Hepatocyte (in vitro differentiated cells): ENCODE results near the gene TMPRSS11A. TPM values are rescaled to one million over a fixed set of nuclear protein-coding genes. Genes with fewer than 3 reads are reported as not detected.

Experiments
- DNase-seq: peaks from one replicate; pipeline ENCODE4 v3.0.0-alpha.2; 2016; ENCODE audit warnings: low spot score
- H2AFZ ChIP-seq: fragments of 200-600 bp; sonication (generic); 2 replicates; pipeline ENCODE4 v1.6.0; 2016; ENCODE audit warnings: antibody characterized with exemption, mild to moderate bottlenecking
- H3K27ac ChIP-seq: fragments of 200-600 bp; sonication (generic); 2 replicates; pipeline ENCODE4 v1.5.1; 2016; ENCODE audit warnings: mild to moderate bottlenecking
- H3K27me3 ChIP-seq: fragments of 200-600 bp; sonication (generic); 2 replicates; pipeline ENCODE4 v1.6.1; 2016
- H3K36me3 ChIP-seq: fragments of 200-600 bp; sonication (generic); replicated peaks from 2 replicates; pipeline ENCODE4 v1.5.1; 2016; ENCODE audit warnings: low read depth; ENCODE audit not compliant: insufficient read depth
- H3K4me1 ChIP-seq: fragments of 200-600 bp; sonication (generic); 2 replicates; pipeline ENCODE4 v1.5.1; 2016; ENCODE audit warnings: mild to moderate bottlenecking, moderate library complexity; ENCODE audit not compliant: insufficient read depth
- H3K4me2 ChIP-seq: fragments of 200-600 bp; sonication (generic); 2 replicates; pipeline ENCODE4 v1.6.0; 2016
- H3K4me3 ChIP-seq: fragments of 200-600 bp; sonication (generic); 2 replicates; pipeline ENCODE4 v1.5.1; 2016; ENCODE audit warnings: mild to moderate bottlenecking
- H3K79me2 ChIP-seq: fragments of 200-600 bp; sonication (generic); 2 replicates; pipeline ENCODE4 v1.6.0; 2017; ENCODE audit warnings: mild to moderate bottlenecking
- H3K9me2 ChIP-seq: fragments of 200-600 bp; sonication (generic); replicated peaks from 2 replicates; pipeline ENCODE4 v1.6.0; 2017; ENCODE audit warnings: mild to moderate bottlenecking; ENCODE audit not compliant: insufficient read depth
- H3K9me3 ChIP-seq: fragments of 200-600 bp; sonication (generic); 2 replicates; pipeline ENCODE4 v1.5.1; 2016; ENCODE audit warnings: low read depth, mild to moderate bottlenecking
- H4K20me1 ChIP-seq: fragments of 200-600 bp; sonication (generic); 2 replicates; pipeline ENCODE4 v1.6.0; 2016; ENCODE audit warnings: mild to moderate bottlenecking; ENCODE audit not compliant: insufficient read depth, poor library complexity, severe bottlenecking
- CTCF ChIP-seq: fragments of 200-600 bp; sonication (generic); IDR thresholded peaks from 2 replicates; pipeline ENCODE4 v1.5.1; 2016; ENCODE audit warnings: antibody characterized with exemption, mild to moderate bottlenecking; ENCODE audit not compliant: poor library complexity
- EZH2 ChIP-seq: fragments of 200-600 bp; sonication (generic); IDR thresholded peaks from 2 replicates; pipeline ENCODE4 v1.6.1; 2016; ENCODE audit warnings: antibody characterized with exemption, mild to moderate bottlenecking, borderline replicate concordance
- EZH2phosphoT487 ChIP-seq: fragments of 200-600 bp; sonication (generic); IDR thresholded peaks from one replicate; pipeline ENCODE4 v1.6.1; 2018; ENCODE audit warnings: antibody characterized with exemption, mild to moderate bottlenecking, low read depth, moderate library complexity; ENCODE audit not compliant: unreplicated experiment, severe bottlenecking
- WGBS: methylation state at CpG from one replicate; pipeline ENCODE4 v1.1.6; 2016; ENCODE audit warnings: low lambda C conversion rate; ENCODE audit errors: missing lambda C conversion rate; 5-methylcytosine and 5-hydroxymethylcytosine counted together
- polyA plus RNA-seq: library from polyadenylated mRNA; unstranded; fragments of >200 nt; fragmentation: Nextera tagmentation; extraction: Ambion mirVana; gene quantifications from 2 replicates; pipeline ENCODE4 v1.2.1, GENCODE V29; 2016
- total RNA-seq: library from RNA; depleted of rRNA; stranded (reverse); fragments of >200 nt; gene quantifications from 2 replicates; pipeline ENCODE4 v1.2.3, GENCODE V29; 2014

TMPRSS11A gene
- total and polyA plus RNA-seq, 2 experiments from 2014 or later: 0.10 TPM; not detected in 1

- no peaks in the 10 kb centered on the region for H3K9me2 ChIP-seq
- no peaks in the 10 kb centered on the region for H3K79me2 ChIP-seq
- 95% methylated on average over 3 of the region's 3 CpGs for WGBS
- H3K4me2 ChIP-seq: no peak overlapping the region
- H4K20me1 ChIP-seq: no peaks in the 10 kb centered on the region
- H3K27me3 ChIP-seq: no peaks in the 10 kb centered on the region
- no peak for TF ChIP-seq EZH2phosphoT487
- TF ChIP-seq CTCF: no peak
- TF ChIP-seq EZH2: no peak
- no peaks in the 10 kb centered on the region for H3K9me3 ChIP-seq
- H3K4me3 ChIP-seq: no peak overlapping the region
- H2AFZ ChIP-seq: no peak overlapping the region
- H3K4me1 ChIP-seq: no peaks in the 10 kb centered on the region
- no peak overlapping the region for H3K27ac ChIP-seq
- no peak for DNase-seq
- no peaks in the 10 kb centered on the region for H3K36me3 ChIP-seq
Measured at GRCh38 chr4:67927251-67927650, 36.0 kb downstream of the TMPRSS11A start.

- WGBS: 93% methylated on average over 7 of the region's 7 CpGs
- Histone ChIP-seq H2AFZ (no peak overlapping the region), H3K36me3 (no peaks in the 10 kb centered on the region), H3K4me2 (no peak overlapping the region), H3K4me1 (no peaks in the 10 kb centered on the region), H3K27ac (no peak overlapping the region), H3K79me2 (no peaks in the 10 kb centered on the region), H3K9me3 (no peaks in the 10 kb centered on the region), H3K9me2 (no peaks in the 10 kb centered on the region), H4K20me1 (no peaks in the 10 kb centered on the region), H3K27me3 (no peaks in the 10 kb centered on the region), H3K4me3 (no peak overlapping the region)
- no peak for DNase-seq
- no peak for TF ChIP-seq EZH2
- TF ChIP-seq EZH2phosphoT487: no peak
- no peak for TF ChIP-seq CTCF
Measured at GRCh38 chr4:67926485-67926884, 36.8 kb downstream of the TMPRSS11A start.

GRCh38 chr4:67922697-67923096, 40.6 kb downstream of the TMPRSS11A start:
- 55% methylated on average over 4 of the region's 4 CpGs for WGBS

More at GRCh38 chr4:67922697-67923096, 40.6 kb downstream of the TMPRSS11A start:
- no peaks in the 10 kb centered on the region for H3K9me3 ChIP-seq
- no peak overlapping the region for H3K4me2 ChIP-seq
- H3K27me3 ChIP-seq: no peaks in the 10 kb centered on the region
- no peak overlapping the region for H3K27ac ChIP-seq
- no peak for DNase-seq
- TF ChIP-seq CTCF (no peak), EZH2 (no peak), EZH2phosphoT487 (no peak)
- no peak overlapping the region for H2AFZ ChIP-seq
- no peaks in the 10 kb centered on the region for H3K4me1 ChIP-seq
- no peaks in the 10 kb centered on the region for H3K36me3 ChIP-seq
- H4K20me1 ChIP-seq: no peaks in the 10 kb centered on the region
- H3K4me3 ChIP-seq: no peak overlapping the region
- no peaks in the 10 kb centered on the region for H3K9me2 ChIP-seq
- no peaks in the 10 kb centered on the region for H3K79me2 ChIP-seq
